Natural killer cell (primary cell): ENCODE results near the gene ADCY4. TPM values are rescaled to one million over a fixed set of nuclear protein-coding genes. Genes with fewer than 3 reads are reported as not detected.
"Not testable (repeated sequence)": the region's sequence is repeated elsewhere in the genome, so short reads cannot be mapped to it uniquely, and the experiment has no call there.

ENCODE experiments used
- ATAC-seq, 3 donors: fragments of 150-1000 bp in 2 of 3; fragments of 200-7000 bp in 1 of 3; cut with Tn5 transposase; 1 replicate in 1 of 3; 2 replicates in 2 of 3; pipeline ENCODE4 v1.10.0; 2021; ENCODE audit warnings: mild to moderate bottlenecking in 2 of 3, moderate library complexity in 2 of 3
- DNase-seq, 2 donors: peaks; one replicate each; pipeline versions ENCODE4 v3.0.0 to v3.0.0-alpha.2; 2013 to 2021; ENCODE audit warnings: mixed read lengths in 1 of 2
- H3K27ac ChIP-seq: one replicate; pipeline ENCODE4 v1.5.1; 2013; ENCODE audit warnings: mild to moderate bottlenecking, low read length
- H3K27me3 ChIP-seq: one replicate; pipeline ENCODE4 v1.6.1; 2013; ENCODE audit warnings: low read length; ENCODE audit not compliant: control insufficient read depth, insufficient read depth
- H3K36me3 ChIP-seq: one replicate; pipeline ENCODE4 v1.6.1; 2013; ENCODE audit warnings: low read length; ENCODE audit not compliant: control insufficient read depth, insufficient read depth
- H3K4me1 ChIP-seq: one replicate; pipeline ENCODE4 v1.6.1; 2013; ENCODE audit warnings: low read length; ENCODE audit not compliant: control insufficient read depth, insufficient read depth
- H3K4me3 ChIP-seq: one replicate; pipeline ENCODE4 v1.5.1; 2013; ENCODE audit warnings: low read length
- H3K9me3 ChIP-seq: one replicate; pipeline ENCODE4 v1.6.1; 2013; ENCODE audit warnings: low read length; ENCODE audit not compliant: control insufficient read depth, insufficient read depth
- H3K27ac Mint-ChIP-seq, 2 donors: one replicate each; pipeline ENCODE4 v1.8.0; 2022; ENCODE audit warnings: mild to moderate bottlenecking in 2 of 2, mixed read lengths in 2 of 2, moderate library complexity in 1 of 2
- H3K27me3 Mint-ChIP-seq, 2 donors: one replicate each; pipeline ENCODE4 v1.8.0; 2022; ENCODE audit warnings: low read depth in 2 of 2, mixed read lengths in 2 of 2
- H3K36me3 Mint-ChIP-seq: one replicate; pipeline ENCODE4 v1.8.0; 2022; ENCODE audit warnings: mixed read lengths
- H3K4me1 Mint-ChIP-seq, 2 donors: one replicate each; pipeline ENCODE4 v1.8.0; 2022; ENCODE audit warnings: mixed read lengths in 2 of 2
- H3K4me3 Mint-ChIP-seq: one replicate; pipeline ENCODE4 v1.8.0; 2022; ENCODE audit warnings: mild to moderate bottlenecking, moderate library complexity, mixed read lengths
- H3K9me3 Mint-ChIP-seq, 2 donors: one replicate each; pipeline ENCODE4 v1.8.0; 2022; ENCODE audit warnings: mixed read lengths in 2 of 2
- CTCF ChIP-seq: fragments of 200-600 bp; IDR thresholded peaks from one replicate; pipeline ENCODE4 v1.8.0; 2022; ENCODE audit warnings: antibody characterized with exemption
- WGBS: methylation state at CpG from one replicate; pipeline ENCODE4 v1.1.7; 2013; ENCODE audit warnings: missing lambda C conversion rate; ENCODE audit not compliant: insufficient coverage; 5-methylcytosine and 5-hydroxymethylcytosine counted together
- intact Hi-C: fragments of 100-400 bp; cut with micrococcal nuclease; formaldehyde crosslinking; loops from one replicate; pipeline ENCODE4 v1.14.2; 2022
- total RNA-seq, 4 donors: library from RNA; stranded (reverse); fragments of 120-200 nt in 1 of 4; gene quantifications; one replicate each; pipeline versions ENCODE4 v1.2.3 to v1.2.4, GENCODE V29; 2013 to 2022

Gene ADCY4
- total RNA-seq, 3 donors from 2014 or later (not counting 1 experiment from before 2014, with no cell fraction given): 9.8 to 17.6 (median 11.3) TPM

GRCh38 chr14:24356208-24356607, 21.3 kb upstream of the ADCY4 start:
- Mint-ChIP-seq H3K27me3 (peaks cover 29 to 52% of the 10 kb centered on the region in 2 donors), H3K36me3 (no peaks in the 10 kb centered on the region), H3K27ac (no peak overlapping the region), H3K4me3 (no peak overlapping the region), H3K4me1 (no peaks in the 10 kb centered on the region), H3K9me3 (no peaks in the 10 kb centered on the region)
- TF ChIP-seq CTCF: no peak
- Histone ChIP-seq H3K9me3 (no peaks in the 10 kb centered on the region), H3K27ac (no peak overlapping the region), H3K36me3 (no peaks in the 10 kb centered on the region), H3K4me3 (no peak overlapping the region), H3K4me1 (no peaks in the 10 kb centered on the region), H3K27me3 (peaks cover 3% of the 10 kb centered on the region)
- no peak for DNase-seq
- WGBS: 90% methylated on average over 3 of the region's 4 CpGs
- no peak for ATAC-seq
- intact Hi-C loops: no loop called here

GRCh38 chr14:24355009-24355408, 20.1 kb upstream of the ADCY4 start:
- Histone ChIP-seq H3K4me3 (no peak overlapping the region), H3K4me1 (no peaks in the 10 kb centered on the region), H3K36me3 (no peaks in the 10 kb centered on the region), H3K9me3 (no peaks in the 10 kb centered on the region), H3K27me3 (peaks cover 3% of the 10 kb centered on the region), H3K27ac (no peak overlapping the region)
- intact Hi-C loops: no loop called here
- WGBS: 85% methylated on average over 3 of the region's 7 CpGs
- TF ChIP-seq CTCF: no peak
- Mint-ChIP-seq H3K27ac (no peak overlapping the region), H3K9me3 (no peaks in the 10 kb centered on the region), H3K27me3 (peaks cover 26 to 51% of the 10 kb centered on the region in 2 donors), H3K4me1 (no peaks in the 10 kb centered on the region), H3K4me3 (no peak overlapping the region), H3K36me3 (no peaks in the 10 kb centered on the region)
- DNase-seq: no peak
- no peak for ATAC-seq

- H3K36me3 ChIP-seq, H3K27ac ChIP-seq, H3K4me1 Mint-ChIP-seq, H3K4me3 Mint-ChIP-seq, intact Hi-C loops, H3K9me3 Mint-ChIP-seq, DNase-seq, H3K4me3 ChIP-seq, H3K27me3 ChIP-seq, H3K27ac Mint-ChIP-seq, H3K36me3 Mint-ChIP-seq, ATAC-seq, H3K4me1 ChIP-seq, H3K9me3 ChIP-seq: not testable (repeated sequence)
- peaks cover 31 to 52% of the 10 kb centered on the region in 2 donors for H3K27me3 Mint-ChIP-seq
- WGBS: 94% methylated on average over 1 of the region's 3 CpGs
Observed at GRCh38 chr14:24354482-24354825, 19.6 kb upstream of the ADCY4 start.

DNA sequence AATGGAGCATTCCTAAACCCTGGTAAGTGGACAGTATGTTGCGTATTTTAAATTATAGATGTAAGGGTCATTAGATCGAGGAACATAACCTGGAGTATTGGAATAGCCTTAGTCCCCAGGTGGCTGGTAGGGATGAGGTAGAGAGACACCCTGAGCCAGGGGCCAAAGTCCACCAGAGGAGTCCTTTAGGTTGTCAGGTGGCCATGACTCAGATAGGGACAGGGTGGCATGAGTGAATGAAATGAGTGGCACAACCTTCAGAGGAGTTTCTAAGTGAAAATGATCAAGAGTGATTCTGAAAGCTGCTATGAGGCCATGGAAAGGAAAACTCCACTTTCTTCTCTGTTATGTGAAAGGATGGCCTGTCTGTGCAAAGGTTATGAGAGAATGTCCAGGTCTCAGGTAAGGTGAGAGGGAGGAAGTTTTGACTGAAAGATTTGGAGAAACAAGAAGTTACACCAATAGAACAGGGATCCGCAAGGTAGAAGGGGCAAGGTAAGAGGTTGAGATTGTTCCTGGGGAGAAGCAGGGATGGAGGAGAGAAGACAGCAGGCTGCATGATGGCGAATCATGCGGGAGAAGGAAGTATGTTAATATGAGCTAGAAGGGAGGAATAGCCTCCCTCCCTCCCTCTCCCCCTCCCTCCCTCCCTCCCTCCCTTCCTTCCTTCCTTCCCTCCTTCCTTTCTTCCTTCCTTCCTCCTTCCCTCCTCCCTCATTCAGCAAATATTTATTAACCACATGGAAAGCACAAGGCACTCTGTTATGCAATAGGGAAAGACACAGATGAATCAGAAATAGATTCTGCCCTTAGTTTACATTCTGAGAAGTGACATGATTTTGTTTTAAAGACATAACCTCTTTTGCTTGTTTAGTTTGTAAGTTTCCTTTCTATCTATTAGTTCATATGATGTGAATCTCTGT, 18.9 kb upstream of the ADCY4 start:
- TF ChIP-seq CTCF: no peak
- no peak overlapping the region for H3K27ac ChIP-seq
- no peaks in the 10 kb centered on the region for H3K36me3 Mint-ChIP-seq
- ATAC-seq (no peak), DNase-seq (no peak)
- no peaks in the 10 kb centered on the region for H3K36me3 ChIP-seq
- H3K27me3 Mint-ChIP-seq: peaks cover 34 to 59% of the 10 kb centered on the region in 2 donors
- intact Hi-C loops: no loop called here
- no peaks in the 10 kb centered on the region for H3K9me3 Mint-ChIP-seq
- no peak overlapping the region for H3K27ac Mint-ChIP-seq
- H3K4me1 Mint-ChIP-seq: no peaks in the 10 kb centered on the region
- H3K9me3 ChIP-seq: no peaks in the 10 kb centered on the region
- WGBS: 29% methylated on average over 3 of the region's 5 CpGs
- H3K4me3 ChIP-seq: no peak overlapping the region
- H3K4me3 Mint-ChIP-seq: no peak overlapping the region
- peaks cover 3% of the 10 kb centered on the region for H3K27me3 ChIP-seq
- no peaks in the 10 kb centered on the region for H3K4me1 ChIP-seq
